ENCODE measurements around the gene BOD1L2. TPM values are rescaled to one million over a fixed set of nuclear protein-coding genes. Genes with fewer than 3 reads are reported as not detected.

The BOD1L2 gene
- total and polyA plus RNA-seq, 2 of the 13 experiments (the other 11 are each of a cell fraction or from before 2014, with no cell fraction given) = not detected

DNA sequence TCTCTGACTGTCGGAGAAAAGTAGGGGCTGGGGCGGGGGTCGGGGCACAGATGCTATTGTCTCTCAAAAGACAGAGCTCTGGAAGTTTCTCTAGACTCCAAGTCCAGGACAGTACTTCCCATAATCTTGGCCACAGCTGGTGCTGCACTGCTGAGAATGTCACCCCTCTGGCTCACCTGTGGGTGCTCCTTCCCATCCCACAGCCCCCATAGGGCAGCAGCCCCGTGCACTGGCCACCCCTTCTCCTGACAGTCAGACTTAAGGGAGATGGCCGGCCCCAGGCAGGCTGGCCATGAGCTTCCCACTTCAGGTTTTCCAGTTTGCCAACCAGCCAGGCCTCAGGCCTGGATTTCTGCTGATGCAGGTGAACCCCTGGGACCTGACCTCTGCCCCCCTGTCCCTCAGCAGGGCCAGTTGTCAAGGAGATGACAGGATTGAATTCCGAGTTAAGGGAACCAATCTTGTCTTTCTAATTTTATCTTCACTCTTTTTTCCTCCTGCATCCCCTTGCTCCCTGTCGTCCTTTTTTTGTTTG, 30.2 kb upstream of the BOD1L2 start:
- Histone ChIP-seq H3K4me3 (replicated peaks in 1 of 3; ENCODE audit: insufficient read depth in 1 of 3, low read depth in 2 of 3, low read length in 3 of 3) (no peak overlapping the region), H3K4me2 (ENCODE audit: low read depth, low read length) (no peak overlapping the region), H3K79me2 (ENCODE audit: insufficient read depth, low read length) (no peaks in the 10 kb centered on the region), H4K20me1 (ENCODE audit: insufficient read depth, low read length) (0 out of 2 replicates have a peak, but pooled peaks cover 3% of the 10 kb centered on the region), H3K9me3 (ENCODE audit: low read length) (no peaks in the 10 kb centered on the region), H3K36me3 (replicated peaks in 1 of 2; ENCODE audit: control insufficient read depth in 1 of 2, insufficient read depth in 2 of 2, low read length in 2 of 2) (no peaks in the 10 kb centered on the region), H3K9ac (ENCODE audit: insufficient read depth, low read depth, low read length) (no peak overlapping the region), H3K27ac (ENCODE audit: extremely low read length, insufficient read depth, low read length) (no peak overlapping the region), H2AFZ (ENCODE audit: low read length) (no peak overlapping the region), H3K27me3 (ENCODE audit: control insufficient read depth in 1 of 2, insufficient read depth in 2 of 2, low read length in 2 of 2) (peaks cover 0 to 7% of the 10 kb centered on the region in 2 experiments; a peak in 2 of 5 replicates), H3K4me1 (ENCODE audit: insufficient read depth, low read length) (no peaks in the 10 kb centered on the region)
- 29% methylated on average over 5 of the region's 7 CpGs for WGBS (ENCODE audit: low lambda C conversion rate)
- BruUV-seq (replicated peaks) = no TSS peak
- in situ Hi-C loops (cut with HindIII; ENCODE audit: extremely low pct_ligation_motif_present, low pct_unique_long_range_greater_than_20kb) (no loop called here), intact Hi-C loops (cut with micrococcal nuclease; ENCODE audit: unreplicated experiment) (no loop called here)
- ATAC-seq = no peak
- FAIRE-seq = no peak
- CTCF ChIA-PET (ENCODE audit: low intra/inter-chr PET ratio, low total read pairs) = no interaction called here
- DNase-seq (ENCODE audit: low spot score) = no peak
- POLR2A ChIA-PET = no interaction called here
- TF ChIP-seq MLLT10 (CRISPR knock-in tag; IDR thresholded peaks at IDR 0.05) (no peak), ZNF337 (CRISPR knock-in tag; IDR thresholded peaks at IDR 0.05; ENCODE audit: borderline replicate concordance, low read depth) (no peak), HOXD1 (CRISPR knock-in tag; IDR thresholded peaks at IDR 0.05) (no peak), YEATS2 (CRISPR knock-in tag; IDR thresholded peaks at IDR 0.05; ENCODE audit: borderline replicate concordance) (no peak), ZNF251 (CRISPR knock-in tag; IDR thresholded peaks at IDR 0.05) (no peak), STAT6 (CRISPR knock-in tag; IDR thresholded peaks at IDR 0.05; ENCODE audit: borderline replicate concordance) (no peak), ZNF550 (CRISPR knock-in tag; IDR thresholded peaks at IDR 0.05; ENCODE audit: borderline replicate concordance) (no peak), ERF (CRISPR knock-in tag; IDR thresholded peaks at IDR 0.05) (no peak), ETV5 (CRISPR knock-in tag; IDR thresholded peaks at IDR 0.05; ENCODE audit: borderline replicate concordance) (no peak), GLI4 (CRISPR knock-in tag; IDR thresholded peaks at IDR 0.05; ENCODE audit: borderline replicate concordance) (no peak), KLF9 (CRISPR knock-in tag; IDR thresholded peaks at IDR 0.05; ENCODE audit: low read depth) (no peak), AGO1 (IDR thresholded peaks at IDR 0.05; ENCODE audit: low read depth, low read length, poor library complexity, severe bottlenecking) (no peak), PBX2 (CRISPR knock-in tag; IDR thresholded peaks at IDR 0.05) (no peak), ZNF282 (IDR thresholded peaks at IDR 0.05; ENCODE audit: partially characterized antibody) (no peak), RXRB (CRISPR knock-in tag; IDR thresholded peaks at IDR 0.05; ENCODE audit: borderline replicate concordance) (no peak), MTERF4 (CRISPR knock-in tag; IDR thresholded peaks at IDR 0.05) (no peak)
- TF ChIP-seq, protein P1, sequence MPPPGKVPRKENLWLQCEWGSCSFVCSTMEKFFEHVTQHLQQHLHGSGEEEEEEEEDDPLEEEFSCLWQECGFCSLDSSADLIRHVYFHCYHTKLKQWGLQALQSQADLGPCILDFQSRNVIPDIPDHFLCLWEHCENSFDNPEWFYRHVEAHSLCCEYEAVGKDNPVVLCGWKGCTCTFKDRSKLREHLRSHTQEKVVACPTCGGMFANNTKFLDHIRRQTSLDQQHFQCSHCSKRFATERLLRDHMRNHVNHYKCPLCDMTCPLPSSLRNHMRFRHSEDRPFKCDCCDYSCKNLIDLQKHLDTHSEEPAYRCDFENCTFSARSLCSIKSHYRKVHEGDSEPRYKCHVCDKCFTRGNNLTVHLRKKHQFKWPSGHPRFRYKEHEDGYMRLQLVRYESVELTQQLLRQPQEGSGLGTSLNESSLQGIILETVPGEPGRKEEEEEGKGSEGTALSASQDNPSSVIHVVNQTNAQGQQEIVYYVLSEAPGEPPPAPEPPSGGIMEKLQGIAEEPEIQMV (CRISPR knock-in tag; IDR thresholded peaks at IDR 0.05; ENCODE audit: low read depth) = no peak
- TF ChIP-seq, protein P2, sequence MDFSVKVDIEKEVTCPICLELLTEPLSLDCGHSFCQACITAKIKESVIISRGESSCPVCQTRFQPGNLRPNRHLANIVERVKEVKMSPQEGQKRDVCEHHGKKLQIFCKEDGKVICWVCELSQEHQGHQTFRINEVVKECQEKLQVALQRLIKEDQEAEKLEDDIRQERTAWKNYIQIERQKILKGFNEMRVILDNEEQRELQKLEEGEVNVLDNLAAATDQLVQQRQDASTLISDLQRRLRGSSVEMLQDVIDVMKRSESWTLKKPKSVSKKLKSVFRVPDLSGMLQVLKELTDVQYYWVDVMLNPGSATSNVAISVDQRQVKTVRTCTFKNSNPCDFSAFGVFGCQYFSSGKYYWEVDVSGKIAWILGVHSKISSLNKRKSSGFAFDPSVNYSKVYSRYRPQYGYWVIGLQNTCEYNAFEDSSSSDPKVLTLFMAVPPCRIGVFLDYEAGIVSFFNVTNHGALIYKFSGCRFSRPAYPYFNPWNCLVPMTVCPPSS (IDR thresholded peaks at IDR 0.05) = no peak
